Activated naive CD4-positive, alpha-beta T cell treated with anti-CD3 and anti-CD28 coated beads, Interleukin-2, amount 50 U/mL, for 16 hours (primary cell): Measurements from ENCODE around the gene AMIGO2.

Experiments
- DNase-seq: peaks from one replicate; pipeline ENCODE4 v3.0.0-alpha.2; 2020

Gene AMIGO2

DNA sequence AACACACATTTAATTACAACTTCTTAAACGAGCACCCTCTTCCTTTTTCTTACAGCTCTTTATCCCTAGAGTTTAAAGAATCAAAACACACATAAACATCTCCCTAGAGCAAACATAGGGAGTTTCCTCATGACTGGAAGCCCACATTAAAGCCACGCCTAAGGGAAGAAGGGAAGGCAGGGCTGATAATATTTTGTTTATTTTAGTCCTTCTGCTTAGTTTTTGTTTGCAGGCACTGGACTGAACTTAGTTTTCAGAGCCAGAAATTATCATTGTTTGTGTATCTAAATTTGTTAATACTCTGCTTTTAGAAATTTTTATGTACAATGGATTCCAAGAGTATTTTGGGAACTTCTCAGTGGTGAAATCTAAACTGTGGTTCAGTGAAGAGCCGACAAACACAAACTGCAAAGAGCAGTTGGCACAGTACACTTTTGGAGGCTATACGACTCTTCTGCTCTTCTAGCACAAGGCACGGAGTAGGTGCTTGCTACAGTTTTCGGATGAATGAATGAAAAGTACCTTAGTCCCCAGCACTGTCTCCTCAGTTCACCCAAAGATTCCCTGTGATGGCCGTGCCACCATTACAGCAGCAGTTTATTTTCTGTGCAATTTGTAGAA, 17.6 kb upstream of the AMIGO2 start:
- no peak for DNase-seq

DNA sequence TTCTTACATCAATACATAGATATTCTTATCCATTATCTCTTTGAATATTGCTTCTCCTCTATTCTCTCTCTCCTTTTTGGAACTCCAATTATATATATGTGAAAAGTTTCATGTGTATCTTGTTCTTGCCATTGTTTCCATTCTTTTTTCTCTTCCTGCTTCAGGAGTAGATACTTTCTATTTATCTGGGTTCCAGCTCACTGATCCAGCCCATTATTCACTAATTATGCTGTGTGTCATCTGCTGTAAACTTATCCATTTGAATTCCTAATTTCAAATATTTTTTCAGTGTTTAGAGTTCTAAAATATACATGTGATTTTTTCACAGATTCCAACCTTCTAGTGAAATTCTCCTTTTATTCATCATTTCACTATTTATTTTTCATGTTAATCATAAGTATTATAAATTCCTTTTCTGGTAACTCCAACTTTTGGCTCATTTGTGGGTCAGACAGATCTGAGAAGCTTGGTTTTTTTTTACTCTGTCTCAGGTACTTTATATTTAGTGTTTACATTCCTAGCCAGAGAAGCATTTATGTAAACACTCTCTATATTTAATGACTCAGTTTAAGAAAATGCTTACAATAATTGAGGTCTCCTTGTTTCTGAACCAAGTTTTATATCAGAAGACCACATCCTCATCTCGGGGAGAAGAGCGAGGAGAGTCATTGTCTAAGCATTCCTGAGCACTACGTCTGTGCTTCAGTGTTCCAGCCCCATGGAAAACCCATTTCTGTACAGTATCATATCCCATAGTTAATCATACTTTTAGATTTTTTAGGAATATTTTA, 15.9 kb upstream of the AMIGO2 start:
- no peak for DNase-seq

DNA sequence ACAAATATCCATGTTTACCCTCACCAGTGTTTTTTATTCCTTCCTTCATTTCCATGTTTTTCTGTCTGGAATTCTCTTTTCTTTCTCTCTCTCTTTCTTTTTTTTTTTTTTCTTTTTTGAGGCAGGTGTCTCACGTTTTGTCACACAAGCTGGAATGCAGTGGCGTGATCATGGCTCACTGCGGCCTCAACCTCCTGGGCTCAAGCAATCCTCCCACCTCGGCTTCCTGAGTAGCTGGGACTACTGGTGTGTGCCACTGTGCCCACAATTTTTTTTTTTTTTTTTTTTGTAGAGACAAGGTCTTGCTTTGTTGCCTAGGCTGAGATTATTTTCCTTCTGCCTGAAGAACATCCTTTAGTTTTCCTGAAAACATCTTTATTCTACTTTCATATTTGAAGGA, 15.0 kb upstream of the AMIGO2 start:
- DNase-seq, result no peak

- no peak for DNase-seq
These were observed 11.2 kb upstream of the AMIGO2 start for GRCh38 chr12:47091009-47091408.

DNA sequence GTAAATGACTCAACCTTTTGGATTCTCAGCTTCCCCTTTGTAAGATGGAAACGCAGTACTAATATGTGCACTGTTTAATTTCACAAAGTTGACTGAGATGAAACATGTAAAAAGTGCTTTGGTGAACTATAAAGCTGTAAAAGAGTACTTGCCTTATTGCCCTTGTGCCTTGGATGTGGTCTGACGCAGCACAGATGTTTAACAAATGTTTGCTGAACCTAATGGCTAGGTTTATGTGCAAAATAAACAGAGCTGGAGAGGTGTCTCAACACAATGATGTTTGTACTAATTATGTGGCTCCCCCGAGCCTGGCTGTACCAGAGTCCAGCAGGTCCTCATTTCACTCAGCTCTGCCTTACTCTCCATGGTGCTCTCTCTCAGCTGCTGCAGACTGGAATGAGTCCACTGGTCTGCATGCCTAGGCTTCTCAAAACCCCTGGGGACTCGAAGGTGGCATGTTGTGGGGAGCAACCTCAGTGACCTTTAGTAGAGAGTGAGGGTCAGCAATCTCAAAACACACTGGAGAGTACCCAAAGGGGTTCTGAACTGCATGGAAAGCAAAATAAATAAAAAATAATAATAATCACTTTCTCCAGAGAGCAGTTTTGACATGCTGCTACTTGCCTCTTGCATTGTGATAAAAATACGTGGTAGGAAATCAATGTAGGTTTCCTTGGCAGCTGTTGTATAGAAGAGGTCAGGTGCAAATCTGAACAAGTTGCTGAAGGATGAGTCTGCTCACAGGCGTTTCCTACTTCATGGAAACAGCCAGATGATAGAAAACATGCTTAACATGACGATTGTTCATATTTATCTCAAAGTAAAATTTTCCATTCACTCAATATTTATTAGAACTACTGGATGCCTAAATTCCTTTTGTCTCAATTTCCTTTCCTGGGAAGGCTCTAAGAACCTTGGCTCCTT, 8.5 kb upstream of the AMIGO2 start:
- no peak for DNase-seq

DNA sequence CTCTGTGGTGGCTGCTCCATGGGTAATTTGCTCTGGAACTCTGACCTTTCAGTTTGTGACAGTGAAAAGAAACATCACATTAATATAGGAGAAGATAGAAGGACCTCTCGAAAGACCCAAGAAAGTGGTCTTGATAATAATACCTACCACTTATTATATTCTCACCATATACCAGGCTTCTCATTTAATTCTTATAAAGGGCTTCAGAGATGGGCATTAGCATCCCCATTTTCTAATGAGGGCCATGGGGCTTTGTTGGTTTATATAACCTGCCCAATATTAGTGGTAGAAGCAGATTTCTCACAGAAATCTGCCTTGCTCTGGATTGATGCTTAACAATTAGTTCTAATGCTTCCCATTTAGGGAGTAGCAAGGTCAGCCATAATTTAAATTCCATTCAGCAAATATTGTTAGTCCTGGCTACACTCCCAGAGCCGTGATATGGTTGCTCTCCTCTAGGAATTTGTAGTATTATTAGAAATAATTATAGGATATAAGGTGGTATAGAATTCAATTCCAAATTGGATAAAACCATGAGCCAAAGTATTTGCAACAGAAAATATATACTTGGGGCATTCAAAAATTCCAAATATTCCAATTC, 7.4 kb upstream of the AMIGO2 start:
- no peak for DNase-seq

DNA sequence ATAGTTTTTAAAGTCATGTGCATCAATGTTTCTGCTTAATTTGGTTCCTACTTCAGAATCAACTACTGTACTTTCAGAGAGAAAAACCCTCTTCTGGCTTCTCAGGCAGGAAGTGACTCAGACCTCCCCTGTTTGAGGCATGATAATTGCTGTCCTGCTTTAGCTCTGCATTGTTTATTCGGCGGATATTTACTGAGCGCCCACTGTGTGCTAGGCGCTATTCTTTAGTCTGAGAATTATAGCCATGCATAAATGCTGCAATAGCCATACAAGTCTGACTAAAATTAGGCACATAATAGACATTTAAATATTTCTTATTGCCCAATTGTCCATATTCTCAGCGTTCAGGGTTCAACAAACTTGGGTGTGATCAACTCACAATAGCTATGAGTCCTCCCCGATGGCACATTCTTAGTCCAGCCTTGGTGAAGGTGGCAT, 6.1 kb upstream of the AMIGO2 start:
- DNase-seq, result peak; percentile 20

DNA sequence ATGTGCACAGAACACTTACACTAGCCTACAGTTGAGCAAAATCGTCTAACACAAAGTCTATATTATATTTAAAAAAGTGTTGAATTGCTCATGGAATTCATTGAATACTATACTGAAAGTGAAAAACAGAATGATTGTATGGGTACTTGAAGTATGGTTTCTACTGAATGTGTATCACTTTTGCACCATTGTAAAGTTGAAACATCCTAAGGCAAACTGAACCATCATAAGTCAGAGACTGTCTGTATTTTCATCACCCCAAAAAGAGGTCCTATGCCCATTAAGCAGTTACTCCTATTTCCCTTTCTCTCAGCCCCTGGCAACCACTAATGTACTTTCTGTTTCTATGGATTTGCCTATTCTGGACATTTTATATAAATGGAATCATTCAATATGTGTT, 4.4 kb upstream of the AMIGO2 start:
- no peak for DNase-seq

DNA sequence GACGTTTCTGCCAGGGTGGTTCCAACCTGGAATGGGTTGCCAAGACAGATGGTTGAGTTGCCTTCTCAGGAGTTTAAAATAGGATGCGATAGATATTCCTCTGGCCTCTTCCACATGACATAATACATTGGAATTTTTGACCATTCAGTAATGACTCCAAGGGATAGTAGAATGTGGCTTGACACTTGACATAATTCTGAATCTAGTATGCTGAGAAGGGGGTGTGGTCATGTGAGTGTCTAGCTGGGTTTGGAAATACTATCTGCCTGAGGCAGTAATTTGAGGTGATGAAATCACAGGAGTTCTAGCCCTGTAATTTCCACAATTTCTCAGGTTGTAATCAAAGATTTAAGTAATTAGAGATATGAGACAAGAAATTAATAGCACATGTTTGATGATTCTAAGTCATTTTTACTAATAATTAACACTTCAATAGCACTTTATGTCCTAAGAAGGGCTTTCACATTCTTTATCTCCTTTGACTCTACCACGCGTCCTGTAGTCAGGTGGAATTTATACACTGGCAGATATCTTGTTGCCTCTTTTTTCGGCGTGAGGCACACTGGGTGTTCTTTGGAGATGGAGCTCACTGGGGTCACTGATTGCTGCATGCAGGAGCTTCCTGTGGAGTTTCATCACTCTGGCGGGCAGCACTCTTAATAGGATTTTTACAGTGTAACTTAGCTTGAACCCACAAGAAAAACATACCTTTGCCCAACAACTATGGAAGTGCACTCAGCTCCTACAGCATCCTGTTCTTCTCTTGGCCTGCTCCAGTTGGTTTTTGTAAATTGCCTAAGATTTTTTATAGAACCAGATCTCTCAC, 3.2 kb upstream of the AMIGO2 start:
- no peak for DNase-seq

GRCh38 chr12:47082283-47082682, 2.5 kb upstream of the AMIGO2 start:
- no peak for DNase-seq

DNA sequence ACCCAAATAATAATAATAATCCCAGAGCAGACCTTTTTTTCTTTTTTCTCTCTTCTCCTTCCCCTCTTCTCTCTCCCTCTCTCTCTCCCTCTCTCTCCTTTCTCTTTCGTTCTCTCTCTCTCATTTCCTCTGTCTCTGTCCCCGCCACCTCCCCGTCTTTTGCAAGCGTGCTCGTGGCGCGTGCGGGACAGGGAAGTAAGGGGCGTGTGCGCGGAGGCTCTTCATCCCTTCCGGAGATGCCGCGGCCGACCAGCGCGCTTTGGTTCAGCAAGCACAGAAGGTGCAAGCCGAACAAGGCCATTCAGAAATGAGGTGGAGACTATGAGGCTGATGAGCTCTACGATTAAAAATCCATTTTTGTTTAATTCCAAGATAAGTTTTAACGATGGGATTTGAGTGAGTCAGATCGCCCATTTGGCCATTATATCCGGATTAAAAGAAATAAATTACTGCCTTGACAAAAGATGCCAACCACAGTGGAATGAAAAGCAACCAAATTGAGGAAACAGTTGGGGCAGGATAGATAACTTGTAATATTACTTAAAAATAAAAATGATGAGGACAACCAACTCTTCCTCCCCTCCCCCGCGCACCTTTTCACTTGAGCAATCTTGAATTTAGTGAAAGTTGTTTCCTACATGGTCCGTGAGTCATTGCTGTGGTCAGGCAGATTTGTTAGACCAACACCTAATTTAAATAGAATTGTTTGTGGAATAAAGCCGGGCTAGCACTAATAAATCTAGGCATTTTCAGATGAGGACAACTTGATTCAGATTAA, 1.2 kb upstream of the AMIGO2 start:
- DNase-seq, result peak; percentile 54

- DNase-seq, result peak; percentile 36
These were observed 394 bp upstream of the AMIGO2 start for GRCh38 chr12:47079981-47080724.

DNA sequence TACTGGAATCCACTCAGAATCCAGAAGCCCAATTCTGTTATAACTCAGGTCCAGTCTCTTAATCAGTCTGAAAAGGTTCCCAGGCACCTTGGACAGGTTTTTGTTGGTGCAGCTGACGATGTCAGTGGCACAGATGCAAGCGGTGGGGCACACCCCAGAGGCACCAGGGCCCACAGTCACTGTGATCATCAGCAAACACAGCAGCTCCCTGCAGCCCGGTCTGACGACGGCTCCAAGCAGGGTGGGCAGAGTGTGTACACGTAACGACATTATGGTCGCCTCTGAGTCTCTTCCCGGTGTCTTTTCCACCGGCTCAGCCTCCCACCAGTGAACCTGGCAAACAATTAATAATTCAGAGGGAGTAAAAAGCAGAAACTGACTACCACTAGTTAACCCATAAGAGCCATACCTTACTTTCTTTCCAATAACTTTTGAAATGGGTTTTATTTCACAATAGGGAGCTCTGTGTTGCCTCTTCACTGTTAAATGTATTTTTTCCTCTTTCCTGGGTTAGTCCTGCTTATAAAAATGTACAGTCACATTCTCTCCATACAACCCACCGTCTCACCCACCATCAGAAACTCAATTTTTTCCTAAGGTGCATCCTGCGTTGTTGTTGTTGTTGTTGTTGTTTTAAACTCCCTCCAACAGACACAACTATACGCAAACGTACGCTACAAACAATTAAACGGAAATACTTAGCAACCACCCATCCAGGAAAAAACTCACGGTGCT, 859 bp downstream of the AMIGO2 start:
- DNase-seq, result peak; percentile 47

DNA sequence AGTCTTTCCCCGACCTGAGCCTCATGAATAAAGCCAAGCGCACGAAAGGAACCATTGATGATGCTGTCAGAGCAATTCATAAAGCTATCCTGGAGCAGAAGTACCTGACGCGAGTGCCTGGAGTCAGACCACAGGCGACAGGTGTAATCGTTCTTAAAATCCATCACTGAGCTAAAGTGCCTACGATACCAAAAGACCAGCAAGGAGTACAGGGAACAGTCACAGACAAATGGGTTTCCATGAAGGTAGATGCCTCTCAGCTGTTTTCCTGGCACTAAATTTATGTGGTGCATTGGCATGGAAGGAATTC, 1.7 kb downstream of the AMIGO2 start:
- DNase-seq, result no peak

DNA sequence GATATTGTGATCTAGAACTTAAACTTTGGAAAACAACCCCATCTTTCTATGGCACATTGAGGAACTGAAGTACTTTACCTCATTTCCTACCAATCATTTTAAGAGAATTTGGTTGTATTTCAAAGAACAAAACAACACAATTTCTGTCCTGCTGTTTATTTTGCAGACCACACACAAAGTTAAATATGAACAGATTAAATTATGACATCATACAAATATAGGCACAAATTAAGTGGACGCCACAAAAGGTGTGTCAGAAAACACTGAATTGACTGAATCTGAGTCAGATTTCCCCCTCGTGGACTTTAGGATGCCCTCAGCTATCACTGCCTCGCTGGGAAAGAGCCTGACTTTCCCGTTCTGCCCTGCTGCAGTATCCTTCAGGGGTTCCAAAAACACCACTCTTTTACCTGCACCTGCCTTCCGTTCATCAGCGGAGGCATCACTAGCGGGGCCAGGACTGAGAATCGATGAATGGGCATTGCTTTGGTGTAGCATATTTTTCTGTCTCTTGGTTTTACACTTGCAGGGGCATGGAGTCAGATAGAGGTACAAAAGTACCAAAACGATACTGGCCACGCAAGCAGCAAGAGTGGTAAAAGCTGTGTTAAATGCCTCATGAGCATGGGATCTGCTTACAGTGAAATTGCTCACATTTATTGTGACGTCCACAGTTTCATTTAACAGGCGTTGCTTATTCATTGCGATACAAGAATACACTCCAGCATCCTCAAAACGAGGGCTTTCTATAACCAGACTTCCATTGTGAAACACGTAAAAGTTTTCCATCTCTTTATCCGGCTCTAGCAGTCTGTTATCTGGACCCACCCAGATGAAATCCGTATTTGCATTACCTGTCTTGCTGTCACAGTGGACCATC, 2.3 kb downstream of the AMIGO2 start:
- no peak for DNase-seq

GRCh38 chr12:47075192-47076084, 4.3 kb downstream of the AMIGO2 start:
- DNase-seq, result no peak

GRCh38 chr12:47074757-47075156, 5.0 kb downstream of the AMIGO2 start:
- DNase-seq, result no peak

DNA sequence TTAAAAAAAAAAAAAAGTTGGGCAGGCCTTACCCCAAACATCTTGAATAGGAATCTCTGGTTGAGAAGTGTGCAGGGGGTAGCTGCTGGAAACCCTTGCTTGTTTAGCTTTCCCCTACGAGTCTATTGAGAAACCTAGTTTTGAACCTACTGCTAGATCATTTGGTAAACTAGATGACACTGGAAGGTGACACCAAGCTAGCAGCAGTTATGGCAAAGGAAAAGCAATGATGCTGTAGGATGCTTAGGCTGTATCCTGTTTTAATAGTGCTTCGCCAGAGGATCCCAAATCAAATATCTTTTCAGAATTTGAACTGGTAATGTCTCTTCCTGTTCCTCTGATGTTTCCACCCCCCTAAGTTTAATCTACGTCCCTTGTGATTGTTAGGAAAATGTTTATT, 5.8 kb downstream of the AMIGO2 start:
- no peak for DNase-seq
